ENCODE measurements around the gene PTRH1. TPM values are rescaled to one million over a fixed set of nuclear protein-coding genes. Genes with fewer than 3 reads are reported as not detected.

PTRH1 gene
- total and polyA plus RNA-seq, 8 donors, result 2.9 to 50.4 (median 16.9) TPM

- Histone ChIP-seq H3K27me3 (no peaks in the 10 kb centered on the region), H3K36me3 (peaks cover 28 to 87% (median 85%) of the 10 kb centered on the region in 4 donors), H3K4me1 (no peaks in the 10 kb centered on the region), H3K4me3 (no peak overlapping the region), H3K9me3 (no peaks in the 10 kb centered on the region), H3K27ac (no peak overlapping the region)
- DNase-seq, result no peak
- intact Hi-C loops (cut with DNase I; ENCODE audit: low total_unique reads), result no loop called here
- TF ChIP-seq CTCF (IDR thresholded peaks at IDR 0.05) (no peak), EP300 (IDR thresholded peaks at IDR 0.05) (no peak), POLR2A (IDR thresholded peaks at IDR 0.05) (no peak), POLR2AphosphoS5 (IDR thresholded peaks at IDR 0.05) (no peak)
- WGBS, 5 donors, result 86 to 93% (median 89%) methylated on average over 5 of the region's 5 CpGs
Observed at GRCh38 chr9:127683723-127684122, 31.7 kb downstream of the PTRH1 start.

- intact Hi-C loops (cut with DNase I; ENCODE audit: low total_unique reads), result no loop called here
- DNase-seq, result no peak
- Histone ChIP-seq H3K9me3 (no peaks in the 10 kb centered on the region), H3K27me3 (no peaks in the 10 kb centered on the region), H3K4me1 (no peaks in the 10 kb centered on the region), H3K36me3 (peaks cover 34 to 88% (median 85%) of the 10 kb centered on the region in 4 donors), H3K27ac (no peak overlapping the region), H3K4me3 (no peak overlapping the region)
- WGBS, 5 donors, result 87 to 92% (median 88%) methylated on average over 21 to 23 of the region's 23 CpGs
- no peak for TF ChIP-seq EP300 (IDR thresholded peaks at IDR 0.05)
- TF ChIP-seq POLR2A (IDR thresholded peaks at IDR 0.05), result no peak
- TF ChIP-seq CTCF (IDR thresholded peaks at IDR 0.05), result no peak
- TF ChIP-seq POLR2AphosphoS5 (IDR thresholded peaks at IDR 0.05), result no peak
Observed at GRCh38 chr9:127682351-127683136, 32.9 kb downstream of the PTRH1 start.

GRCh38 chr9:127680846-127681245 is 34.6 kb downstream of the PTRH1 start:
- Histone ChIP-seq H3K27ac (no peak overlapping the region), H3K9me3 (no peaks in the 10 kb centered on the region), H3K4me3 (no peak overlapping the region), H3K4me1 (no peaks in the 10 kb centered on the region), H3K36me3 (peaks cover 40 to 90% (median 88%) of the 10 kb centered on the region in 4 donors), H3K27me3 (no peaks in the 10 kb centered on the region)
- no peak for DNase-seq
- WGBS, 5 donors, result 88 to 98% (median 93%) methylated on average over 8 to 9 of the region's 9 CpGs
- intact Hi-C loops (cut with DNase I; ENCODE audit: low total_unique reads), result no loop called here
- TF ChIP-seq CTCF (IDR thresholded peaks at IDR 0.05) (no peak), EP300 (IDR thresholded peaks at IDR 0.05) (no peak), POLR2AphosphoS5 (IDR thresholded peaks at IDR 0.05) (no peak), POLR2A (IDR thresholded peaks at IDR 0.05) (no peak)

- peaks cover 40 to 94% (median 92%) of the 10 kb centered on the region in 4 donors for H3K36me3 ChIP-seq
- H3K4me1 ChIP-seq, result no peaks in the 10 kb centered on the region
- H3K4me3 ChIP-seq, result no peak overlapping the region
- no peak for DNase-seq
- H3K27me3 ChIP-seq, result no peaks in the 10 kb centered on the region
- 89 to 92% (median 90%) methylated on average over 11 of the region's 11 CpGs for WGBS, 5 donors
- H3K27ac ChIP-seq, result no peak overlapping the region
- H3K9me3 ChIP-seq, result no peaks in the 10 kb centered on the region
- intact Hi-C loops (cut with DNase I; ENCODE audit: low total_unique reads), result no loop called here
- no peak for TF ChIP-seq CTCF (IDR thresholded peaks at IDR 0.05)
Observed at GRCh38 chr9:127680226-127680625, 35.2 kb downstream of the PTRH1 start.

Data from stomach (tissue), 9 donors.